ENCODE measurements around the gene CDR2.

DNA sequence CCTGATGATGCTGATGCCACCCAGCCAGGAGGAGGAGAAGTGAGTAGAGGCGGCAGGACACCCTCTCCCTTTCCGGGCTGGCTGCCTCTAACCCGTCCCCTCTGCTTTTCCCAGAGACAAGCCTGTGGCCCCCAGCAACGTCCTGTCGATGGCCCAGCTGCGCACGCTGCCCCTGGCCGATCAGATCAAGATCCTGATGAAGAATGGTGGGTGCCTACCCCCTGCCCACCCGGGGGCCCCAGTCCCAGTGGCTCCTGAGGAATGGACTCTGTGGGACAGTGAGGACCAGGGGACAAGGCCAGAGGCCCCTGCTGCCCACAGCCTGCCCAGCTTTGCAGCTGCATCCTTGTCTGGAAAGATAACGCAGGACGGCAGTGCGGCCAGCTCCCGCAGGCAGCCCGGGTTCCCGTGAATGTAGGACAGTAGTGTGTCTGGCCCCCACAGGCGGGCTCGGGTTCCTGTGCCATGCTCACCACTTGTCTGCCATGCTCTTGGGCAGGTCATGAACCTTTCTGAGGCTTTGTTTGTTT, 57.4 kb downstream of the CDR2 start:
- TF ChIP-seq, protein P1, sequence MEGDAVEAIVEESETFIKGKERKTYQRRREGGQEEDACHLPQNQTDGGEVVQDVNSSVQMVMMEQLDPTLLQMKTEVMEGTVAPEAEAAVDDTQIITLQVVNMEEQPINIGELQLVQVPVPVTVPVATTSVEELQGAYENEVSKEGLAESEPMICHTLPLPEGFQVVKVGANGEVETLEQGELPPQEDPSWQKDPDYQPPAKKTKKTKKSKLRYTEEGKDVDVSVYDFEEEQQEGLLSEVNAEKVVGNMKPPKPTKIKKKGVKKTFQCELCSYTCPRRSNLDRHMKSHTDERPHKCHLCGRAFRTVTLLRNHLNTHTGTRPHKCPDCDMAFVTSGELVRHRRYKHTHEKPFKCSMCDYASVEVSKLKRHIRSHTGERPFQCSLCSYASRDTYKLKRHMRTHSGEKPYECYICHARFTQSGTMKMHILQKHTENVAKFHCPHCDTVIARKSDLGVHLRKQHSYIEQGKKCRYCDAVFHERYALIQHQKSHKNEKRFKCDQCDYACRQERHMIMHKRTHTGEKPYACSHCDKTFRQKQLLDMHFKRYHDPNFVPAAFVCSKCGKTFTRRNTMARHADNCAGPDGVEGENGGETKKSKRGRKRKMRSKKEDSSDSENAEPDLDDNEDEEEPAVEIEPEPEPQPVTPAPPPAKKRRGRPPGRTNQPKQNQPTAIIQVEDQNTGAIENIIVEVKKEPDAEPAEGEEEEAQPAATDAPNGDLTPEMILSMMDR (IDR thresholded peaks at IDR 0.05) = no peak
- no peak for TF ChIP-seq ZFX (IDR thresholded peaks at IDR 0.05; ENCODE audit: borderline replicate concordance)
